ENCODE measurements around the gene SMKR1. TPM values are rescaled to one million over a fixed set of nuclear protein-coding genes. Genes with fewer than 3 reads are reported as not detected.
"Not testable (repeated sequence)": the region's sequence is repeated elsewhere in the genome, so short reads cannot be mapped to it uniquely, and the experiment has no call there.

SMKR1 gene
- total RNA-seq, 2 donors from 2014 or later = 0.55 to 0.97 TPM

- no peak overlapping the region for H3K27ac ChIP-seq (ENCODE audit: low read depth, low read length)
- Mint-ChIP-seq H3K27ac (no peak overlapping the region), H3K4me1 (no peaks in the 10 kb centered on the region), H3K9me3 (peaks cover 22% of the 10 kb centered on the region), H3K36me3 (ENCODE audit: low read depth) (peaks cover 67% of the 10 kb centered on the region), H3K4me3 (no peak overlapping the region), H3K27me3 (ENCODE audit: insufficient read depth) (no peaks in the 10 kb centered on the region)
- H3K4me1 ChIP-seq (ENCODE audit: control insufficient read depth, insufficient read depth, low read length) = no peaks in the 10 kb centered on the region
- peaks cover 15% of the 10 kb centered on the region for H3K36me3 ChIP-seq (ENCODE audit: control insufficient read depth, insufficient read depth, low read length)
- H3K9me3 ChIP-seq (ENCODE audit: control insufficient read depth, low read length) = peaks cover 7% of the 10 kb centered on the region
- no peak overlapping the region for H3K9ac ChIP-seq (ENCODE audit: extremely low read depth, low read length, poor library complexity, severe bottlenecking)
- no peak for DNase-seq
- H3K4me3 ChIP-seq (ENCODE audit: low read length) = no peak overlapping the region
- no peak for TF ChIP-seq CTCF (conservative IDR thresholded peaks at IDR 0.05)
- WGBS, 2 experiments (ENCODE audit: insufficient coverage in 1 of 2, insufficient read length in 1 of 2) = 93% methylated on average over 1 of the region's 1 CpG; no CpG with 5 or more reads in 1 of the 2 experiments
- no peaks in the 10 kb centered on the region for H3K27me3 ChIP-seq (ENCODE audit: control insufficient read depth, insufficient read depth, low read length, poor library complexity, severe bottlenecking)
These were observed 22.5 kb upstream of the SMKR1 start for GRCh38 chr7:129479831-129480230.

- no peaks in the 10 kb centered on the region for H3K4me1 Mint-ChIP-seq
- H3K27me3 Mint-ChIP-seq (ENCODE audit: insufficient read depth) = no peaks in the 10 kb centered on the region
- Histone ChIP-seq H3K27ac (ENCODE audit: low read depth, low read length) (no peak overlapping the region), H3K36me3 (ENCODE audit: control insufficient read depth, insufficient read depth, low read length) (peaks cover 16% of the 10 kb centered on the region), H3K9me3 (ENCODE audit: control insufficient read depth, low read length) (peaks cover 7% of the 10 kb centered on the region), H3K4me1 (ENCODE audit: control insufficient read depth, insufficient read depth, low read length) (no peaks in the 10 kb centered on the region), H3K27me3 (ENCODE audit: control insufficient read depth, insufficient read depth, low read length, poor library complexity, severe bottlenecking) (no peaks in the 10 kb centered on the region), H3K9ac (ENCODE audit: extremely low read depth, low read length, poor library complexity, severe bottlenecking) (no peak overlapping the region), H3K4me3 (ENCODE audit: low read length) (no peak overlapping the region)
- DNase-seq = no peak
- peaks cover 15% of the 10 kb centered on the region for H3K9me3 Mint-ChIP-seq
- H3K4me3 Mint-ChIP-seq = no peak overlapping the region
- WGBS, 2 experiments (ENCODE audit: insufficient coverage in 1 of 2, insufficient read length in 1 of 2) = 96 to 100% methylated on average over 1 to 6 of the region's 6 CpGs
- no peak for TF ChIP-seq CTCF (conservative IDR thresholded peaks at IDR 0.05)
- peaks cover 59% of the 10 kb centered on the region for H3K36me3 Mint-ChIP-seq (ENCODE audit: low read depth)
- no peak overlapping the region for H3K27ac Mint-ChIP-seq
These were observed 21.5 kb upstream of the SMKR1 start for GRCh38 chr7:129480674-129481363.

- H3K4me1 ChIP-seq (ENCODE audit: control insufficient read depth, insufficient read depth, low read length); H3K27ac ChIP-seq (ENCODE audit: low read depth, low read length); H3K4me1 Mint-ChIP-seq; H3K4me3 Mint-ChIP-seq; H3K27me3 Mint-ChIP-seq (ENCODE audit: insufficient read depth); H3K4me3 ChIP-seq (ENCODE audit: low read length); H3K9me3 ChIP-seq (ENCODE audit: control insufficient read depth, low read length); DNase-seq; H3K27ac Mint-ChIP-seq; H3K27me3 ChIP-seq (ENCODE audit: control insufficient read depth, insufficient read depth, low read length, poor library complexity, severe bottlenecking); H3K9ac ChIP-seq (ENCODE audit: extremely low read depth, low read length, poor library complexity, severe bottlenecking): not testable (repeated sequence)
- Mint-ChIP-seq H3K36me3 (ENCODE audit: low read depth) (peaks cover 63% of the 10 kb centered on the region), H3K9me3 (peaks cover 13% of the 10 kb centered on the region)
- 93 to 100% methylated on average over 2 to 3 of the region's 6 CpGs for WGBS, 2 experiments (ENCODE audit: insufficient coverage in 1 of 2, insufficient read length in 1 of 2)
- peaks cover 19% of the 10 kb centered on the region for H3K36me3 ChIP-seq (ENCODE audit: control insufficient read depth, insufficient read depth, low read length)
These were observed 21.0 kb upstream of the SMKR1 start for GRCh38 chr7:129481376-129481775.

All from endodermal cell (in vitro differentiated cells).